SK-N-SH (cell line): ENCODE data around the gene DEPDC1B. TPM values are rescaled to one million over a fixed set of nuclear protein-coding genes. Genes with fewer than 3 reads are reported as not detected.

Experiments used
- CTCF ChIA-PET: fragments of 300-600, 350-600 bp; formaldehyde crosslinking; extraction: SDS; loops from one replicate; lab custom pipeline; 2021; lab: Yijun Ruan, JAX
- POLR2A ChIA-PET: fragments of 350-600 bp; sonication (Branson Sonifier 250); formaldehyde crosslinking; extraction: SDS; loops from one replicate; lab custom pipeline; 2020; ENCODE audit warnings: antibody characterized with exemption, inconsistent platforms; lab: Yijun Ruan, JAX
- DNase-seq: peaks from one replicate; pipeline ENCODE4 v3.0.0; 2012
- H2AFZ ChIP-seq: fragments of 200-600 bp; sonication (generic); 2 replicates; pipeline ENCODE4 v1.8.1; 2016; ENCODE audit warnings: antibody characterized with exemption, mild to moderate bottlenecking, low read depth
- H3F3A ChIP-seq: fragments of 200-600 bp; sonication (generic); replicated peaks from 2 replicates; pipeline ENCODE3; 2016; ENCODE audit warnings: antibody characterized with exemption, mild to moderate bottlenecking; ENCODE audit not compliant: insufficient read depth
- H3K27ac ChIP-seq, 2 experiments: fragments of 200-500 bp in 1 of 2; fragments of 200-600 bp in 1 of 2; sonication (Bioruptor generic) in 1 of 2; sonication (generic), shearing (Covaris generic) in 1 of 2; 2 replicates each; pipeline versions ENCODE4 v1.5.1 to v1.6.1; 2014 to 2016; ENCODE audit warnings: low read depth in 2 of 2, inconsistent platforms in 1 of 2, low read length in 1 of 2, mild to moderate bottlenecking in 1 of 2, mixed read lengths in 1 of 2
- H3K27me3 ChIP-seq: fragments of 200-600 bp; sonication (generic), shearing (Covaris generic); 2 replicates; pipeline ENCODE4 v1.6.1; 2016; ENCODE audit warnings: mixed run types; ENCODE audit not compliant: insufficient read depth
- H3K36me3 ChIP-seq, 2 experiments: fragments of 200-500 bp in 1 of 2; fragments of 200-600 bp in 1 of 2; sonication (Bioruptor generic) in 1 of 2; sonication (generic) in 1 of 2; replicated peaks in 1 of 2; 2 replicates each; pipeline versions ENCODE3 to v1.5.1; 2014 to 2016; ENCODE audit warnings: low read length in 1 of 2, mild to moderate bottlenecking in 1 of 2; ENCODE audit not compliant: insufficient read depth in 2 of 2, control insufficient read depth in 1 of 2
- H3K4me1 ChIP-seq, 2 experiments: fragments of 200-500 bp in 1 of 2; fragments of 200-600 bp in 1 of 2; sonication (Bioruptor generic) in 1 of 2; sonication (generic), shearing (Covaris generic) in 1 of 2; 2 replicates each; pipeline versions ENCODE4 v1.5.1 to v1.6.1; 2014 to 2016; ENCODE audit warnings: low read depth in 1 of 2, low read length in 1 of 2, mixed run types in 1 of 2; ENCODE audit not compliant: insufficient read depth in 2 of 2, control insufficient read depth in 1 of 2
- H3K4me2 ChIP-seq: fragments of 200-600 bp; sonication (generic), shearing (Covaris generic); 2 replicates; pipeline ENCODE4 v1.6.1; 2017; ENCODE audit warnings: mixed run types
- H3K4me3 ChIP-seq, 2 experiments: fragments of 200-500 bp in 1 of 2; fragments of 200-600 bp in 1 of 2; sonication (Bioruptor generic) in 1 of 2; sonication (generic), shearing (Covaris generic) in 1 of 2; 2 replicates each; pipeline versions ENCODE4 v1.5.1 to v1.8.1; 2014 to 2016; ENCODE audit warnings: low read depth in 2 of 2, inconsistent platforms in 1 of 2, low read length in 1 of 2, mild to moderate bottlenecking in 1 of 2, mixed read lengths in 1 of 2, moderate library complexity in 1 of 2
- H3K79me2 ChIP-seq: fragments of 200-600 bp; sonication (generic); 2 replicates; pipeline ENCODE4 v1.8.1; 2017; ENCODE audit warnings: mild to moderate bottlenecking; ENCODE audit not compliant: insufficient read depth
- H3K9ac ChIP-seq: fragments of 200-600 bp; sonication (generic); 2 replicates; pipeline ENCODE4 v1.6.1; 2017; ENCODE audit warnings: mixed run types
- H3K9me2 ChIP-seq: fragments of 200-600 bp; sonication (generic); 2 replicates; pipeline ENCODE4 v1.6.1; 2017; ENCODE audit warnings: mixed run types
- H3K9me3 ChIP-seq: fragments of 200-600 bp; sonication (generic); 2 replicates; pipeline ENCODE4 v1.6.1; 2017; ENCODE audit warnings: mixed run types, mild to moderate bottlenecking, moderate library complexity
- H4K20me1 ChIP-seq: fragments of 200-600 bp; sonication (generic); 2 replicates; pipeline ENCODE4 v1.6.1; 2017; ENCODE audit warnings: mild to moderate bottlenecking, mixed run types; ENCODE audit not compliant: insufficient read depth
- CTCF ChIP-seq: fragments of 200-600 bp; sonication (generic); IDR thresholded peaks from 2 replicates; pipeline ENCODE4 v1.6.1; 2017; ENCODE audit warnings: antibody characterized with exemption, mild to moderate bottlenecking, moderate library complexity
- ELF1 ChIP-seq: IDR thresholded peaks from 2 replicates; pipeline ENCODE4 v1.4.0; 2012
- EP300 ChIP-seq, 2 experiments: IDR thresholded peaks; 2 replicates each; pipeline versions ENCODE4 v1.4.0 to v1.6.1; 2012; ENCODE audit warnings: borderline replicate concordance in 1 of 2, low read depth in 1 of 2, low read length in 1 of 2
- EZH2phosphoT487 ChIP-seq: fragments of 200-600 bp; sonication (generic); IDR thresholded peaks from 2 replicates; pipeline ENCODE4 v1.6.1; 2017; ENCODE audit warnings: low read depth, mixed run types, mild to moderate bottlenecking, antibody characterized with exemption, moderate library complexity, borderline replicate concordance
- GABPA ChIP-seq: IDR thresholded peaks from 2 replicates; pipeline ENCODE4 v1.4.0; 2012; ENCODE audit warnings: low read depth, mild to moderate bottlenecking
- GATA2 ChIP-seq: sonication (generic); formaldehyde crosslinking; IDR thresholded peaks from 2 replicates; pipeline ENCODE4 v1.5.0; 2020; ENCODE audit warnings: mild to moderate bottlenecking, missing genetic modification reagents
- IRF3 ChIP-seq: fragments of 150-350 bp; IDR thresholded peaks from 2 replicates; pipeline ENCODE4 v1.6.1; 2016; ENCODE audit warnings: mild to moderate bottlenecking, low read depth, low read length
- MAX ChIP-seq: IDR thresholded peaks from 2 replicates; pipeline ENCODE4 v1.4.0; 2012; ENCODE audit warnings: low read depth
- MEF2A ChIP-seq: IDR thresholded peaks from 2 replicates; pipeline ENCODE4 v1.4.0; 2012; ENCODE audit warnings: low read depth, borderline replicate concordance
- NFIC ChIP-seq: IDR thresholded peaks from 2 replicates; pipeline ENCODE4 v1.4.0; 2012; ENCODE audit warnings: borderline replicate concordance
- NRF1 ChIP-seq: IDR thresholded peaks from 2 replicates; pipeline ENCODE4 v1.6.1; 2012; ENCODE audit warnings: low read depth, mild to moderate bottlenecking, low read length
- RAD21 ChIP-seq: IDR thresholded peaks from 2 replicates; pipeline ENCODE4 v1.6.1; 2012; ENCODE audit warnings: mild to moderate bottlenecking, low read length
- RCOR1 ChIP-seq: fragments of 150-350 bp; IDR thresholded peaks from 2 replicates; pipeline ENCODE4 v1.6.1; 2017; ENCODE audit warnings: antibody characterized with exemption, low read length
- SMC3 ChIP-seq: IDR thresholded peaks from 2 replicates; pipeline ENCODE4 v1.6.1; 2012; ENCODE audit warnings: low read depth, low read length, improper control_type of control experiment
- TAF1 ChIP-seq: IDR thresholded peaks from 2 replicates; pipeline ENCODE4 v1.6.1; 2012; ENCODE audit warnings: low read depth, mild to moderate bottlenecking, low read length, moderate library complexity, borderline replicate concordance
- TCF12 ChIP-seq: IDR thresholded peaks from 2 replicates; pipeline ENCODE4 v1.4.0; 2012
- USF1 ChIP-seq: IDR thresholded peaks from 2 replicates; pipeline ENCODE4 v1.4.0; 2012; ENCODE audit warnings: low read depth, borderline replicate concordance
- YY1 ChIP-seq: IDR thresholded peaks from 2 replicates; pipeline ENCODE4 v1.4.0; 2012; ENCODE audit warnings: low read depth, mild to moderate bottlenecking
- ZBTB33 ChIP-seq: IDR thresholded peaks from 2 replicates; pipeline ENCODE4 v1.4.0; 2012; ENCODE audit warnings: low read depth, borderline replicate concordance
- WGBS: methylation state at CpG from one replicate; pipeline ENCODE4 v1.1.6; 2017; ENCODE audit warnings: low lambda C conversion rate; 5-methylcytosine and 5-hydroxymethylcytosine counted together
- polyA plus RNA-seq, 3 experiments: library from polyadenylated mRNA; depleted of rRNA; stranded (reverse); fragments of >200 nt; gene quantifications; 2 replicates each; pipeline ENCODE4 v1.2.3, GENCODE V29; 2012

Gene DEPDC1B
- polyA plus RNA-seq, 1 of the 3 experiments (the other 2 are of a cell fraction) = 4.7 TPM

GRCh38 chr5:60551250-60551649 lies 148.7 kb downstream of the DEPDC1B start:
- Histone ChIP-seq H3K79me2 (no peaks in the 10 kb centered on the region), H3K36me3 (no peaks in the 10 kb centered on the region), H3K4me3 (no peak overlapping the region), H4K20me1 (no peaks in the 10 kb centered on the region), H2AFZ (no peak overlapping the region), H3K9ac (no peak overlapping the region), H3K9me3 (no peaks in the 10 kb centered on the region), H3K27me3 (no peaks in the 10 kb centered on the region), H3K9me2 (no peaks in the 10 kb centered on the region), H3K27ac (no peak overlapping the region), H3K4me1 (no peaks in the 10 kb centered on the region), H3F3A (no peaks in the 10 kb centered on the region), H3K4me2 (no peak overlapping the region)
- DNase-seq = no peak
- ChIA-PET CTCF (no interaction called here), POLR2A (no interaction called here)
- WGBS = 94% methylated on average over 1 of the region's 1 CpG
- TF ChIP-seq YY1 = no peak
- no peak for TF ChIP-seq SMC3
- no peak for TF ChIP-seq TAF1
- no peak for TF ChIP-seq RAD21
- TF ChIP-seq EZH2phosphoT487 = no peak
- no peak for TF ChIP-seq EP300 (IDR thresholded peaks at IDR 0.05; ENCODE audit: borderline replicate concordance in 1 of 2, low read depth in 1 of 2, low read length in 1 of 2)
- TF ChIP-seq NFIC = no peak
- no peak for TF ChIP-seq GABPA
- TF ChIP-seq MEF2A = no peak

GRCh38 chr5:60550311-60550710 lies 149.7 kb downstream of the DEPDC1B start:
- TF ChIP-seq GATA2 (CRISPR knock-in tag) = no peak
- no peak for TF ChIP-seq IRF3
- TF ChIP-seq RCOR1 = no peak
- TF ChIP-seq ZBTB33 = no peak
- no peak for TF ChIP-seq MAX
- no peak for TF ChIP-seq TCF12
- no peak for TF ChIP-seq YY1
- no peak for TF ChIP-seq SMC3
- TF ChIP-seq CTCF = no peak
- TF ChIP-seq MEF2A = no peak
- TF ChIP-seq NRF1 = no peak
- TF ChIP-seq USF1 = no peak
- TF ChIP-seq EP300 (IDR thresholded peaks at IDR 0.05; ENCODE audit: borderline replicate concordance in 1 of 2, low read depth in 1 of 2, low read length in 1 of 2) = no peak
- TF ChIP-seq RAD21 = no peak
- TF ChIP-seq ELF1 = no peak
- no peak for DNase-seq
- Histone ChIP-seq H3K79me2 (no peaks in the 10 kb centered on the region), H3F3A (no peaks in the 10 kb centered on the region), H3K4me3 (no peak overlapping the region), H3K27me3 (no peaks in the 10 kb centered on the region), H3K4me2 (no peak overlapping the region), H3K9ac (no peak overlapping the region), H3K36me3 (no peaks in the 10 kb centered on the region), H2AFZ (no peak overlapping the region), H3K27ac (no peak overlapping the region), H4K20me1 (no peaks in the 10 kb centered on the region), H3K9me2 (no peaks in the 10 kb centered on the region), H3K4me1 (no peaks in the 10 kb centered on the region), H3K9me3 (no peaks in the 10 kb centered on the region)
- ChIA-PET CTCF (no interaction called here), POLR2A (no interaction called here)
- 93% methylated on average over 1 of the region's 1 CpG for WGBS
